ENCODE measurements around the gene PCYOX1L.

Gene PCYOX1L

GRCh38 chr5:149357370-149358293 lies at the start of gene PCYOX1L:
TSS of gene PCYOX1L (plus strand) at chr5:149358046. CDS start at chr5:149358069, 23 bp downstream.
- H3K9me3 Mint-ChIP-seq, result no peaks in the 10 kb centered on the region
- peaks cover 32% of the 10 kb centered on the region for H3K4me1 Mint-ChIP-seq (ENCODE audit: low read depth)
- peak within 1 kb of the TSS; percentile 83 for H3K27ac Mint-ChIP-seq
- H3K36me3 Mint-ChIP-seq (ENCODE audit: low read depth), result peaks cover 33% of the 10 kb centered on the region
- no peaks in the 10 kb centered on the region for H3K27me3 Mint-ChIP-seq
- H3K4me3 Mint-ChIP-seq, result peak within 1 kb of the TSS; percentile 94
- intact Hi-C loops (cut with micrococcal nuclease), result loop anchor here (2.0 kb wide), 1 partner anchor 13 kb away; the partner anchor contains the start of gene GRPEL2

DNA sequence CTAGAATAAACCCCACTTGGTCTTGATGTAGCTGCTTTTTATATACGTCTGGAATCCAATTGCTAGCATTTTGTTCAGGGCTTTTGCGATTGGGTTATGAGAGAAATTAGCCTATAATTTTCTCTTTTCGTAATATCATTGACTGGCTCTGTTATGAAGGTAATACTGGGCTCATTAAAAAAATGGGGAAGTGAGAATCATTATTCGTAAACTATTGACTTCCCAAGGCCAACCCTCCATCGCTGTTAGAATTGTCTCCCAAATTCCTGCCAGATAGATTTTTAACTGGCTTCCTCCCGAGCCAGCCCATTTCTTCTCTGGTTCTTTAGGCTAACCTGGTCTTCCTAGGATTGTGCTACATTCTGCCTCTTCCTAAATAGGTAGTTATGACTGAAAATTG lies 48.5 kb upstream of the PCYOX1L start:
- Mint-ChIP-seq H3K4me3 (no peak overlapping the region), H3K36me3 (ENCODE audit: low read depth) (no peaks in the 10 kb centered on the region), H3K4me1 (ENCODE audit: low read depth) (peaks cover 4% of the 10 kb centered on the region), H3K27me3 (peaks cover 12% of the 10 kb centered on the region), H3K27ac (no peak overlapping the region), H3K9me3 (no peaks in the 10 kb centered on the region)
- intact Hi-C loops (cut with micrococcal nuclease), result no loop called here

- Mint-ChIP-seq H3K4me1 (ENCODE audit: low read depth) (peaks cover 4% of the 10 kb centered on the region), H3K36me3 (ENCODE audit: low read depth) (no peaks in the 10 kb centered on the region), H3K4me3 (no peak overlapping the region), H3K27ac (no peak overlapping the region), H3K9me3 (no peaks in the 10 kb centered on the region), H3K27me3 (peaks cover 9% of the 10 kb centered on the region)
- intact Hi-C loops (cut with micrococcal nuclease), result no loop called here
These were observed 47.4 kb upstream of the PCYOX1L start for GRCh38 chr5:149310488-149310887.

- H3K27ac Mint-ChIP-seq, result no peak overlapping the region
- peaks cover 9% of the 10 kb centered on the region for H3K27me3 Mint-ChIP-seq
These were observed 46.7 kb upstream of the PCYOX1L start for GRCh38 chr5:149310947-149311658.

GRCh38 chr5:149313151-149313841 lies 44.5 kb upstream of the PCYOX1L start:
- intact Hi-C loops (cut with micrococcal nuclease), result no loop called here
- no peaks in the 10 kb centered on the region for H3K36me3 Mint-ChIP-seq (ENCODE audit: low read depth)
- H3K4me3 Mint-ChIP-seq, result no peak overlapping the region
- peaks cover 8% of the 10 kb centered on the region for H3K27me3 Mint-ChIP-seq
- H3K4me1 Mint-ChIP-seq (ENCODE audit: low read depth), result peaks cover 4% of the 10 kb centered on the region
- no peaks in the 10 kb centered on the region for H3K9me3 Mint-ChIP-seq
- no peak overlapping the region for H3K27ac Mint-ChIP-seq

More at GRCh38 chr5:149310947-149311658, 46.7 kb upstream of the PCYOX1L start:
- Mint-ChIP-seq H3K4me1 (ENCODE audit: low read depth) (peaks cover 4% of the 10 kb centered on the region), H3K4me3 (no peak overlapping the region), H3K9me3 (no peaks in the 10 kb centered on the region), H3K36me3 (ENCODE audit: low read depth) (no peaks in the 10 kb centered on the region)
- intact Hi-C loops (cut with micrococcal nuclease), result no loop called here

DNA sequence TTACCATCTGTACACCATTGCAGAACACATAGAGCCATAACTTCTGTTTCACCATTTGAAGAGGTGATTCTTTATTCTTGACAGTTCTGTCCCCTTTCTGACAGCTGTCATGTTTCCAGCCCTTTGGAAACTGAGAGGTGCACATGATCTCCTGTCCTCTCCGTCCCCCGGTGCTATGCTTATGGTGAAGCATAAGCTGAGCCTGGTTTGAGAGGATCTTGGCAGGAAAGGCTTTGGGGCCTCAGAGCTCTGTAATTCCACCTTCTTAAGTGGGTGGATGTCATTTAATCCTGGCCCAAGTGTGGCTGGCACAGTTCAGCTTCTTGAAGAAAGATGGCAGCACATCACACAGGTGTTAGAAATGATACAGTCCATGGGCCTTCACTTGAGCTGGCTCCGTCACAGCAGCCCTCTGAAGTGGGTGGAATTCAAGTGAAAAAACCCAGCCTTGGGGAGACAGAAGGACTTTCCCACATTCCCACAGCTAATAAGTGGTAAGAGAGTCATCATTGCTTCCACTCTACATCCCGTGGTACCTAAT lies 43.2 kb upstream of the PCYOX1L start:
- intact Hi-C loops (cut with micrococcal nuclease), result loop anchor here (5.0 kb wide), 1 partner anchor 118 kb away; no protein-coding TSS in a partner anchor
- peaks cover 3% of the 10 kb centered on the region for H3K4me1 Mint-ChIP-seq (ENCODE audit: low read depth)
- peaks cover 6% of the 10 kb centered on the region for H3K27me3 Mint-ChIP-seq
- no peak overlapping the region for H3K4me3 Mint-ChIP-seq
- no peak overlapping the region for H3K27ac Mint-ChIP-seq
- no peaks in the 10 kb centered on the region for H3K9me3 Mint-ChIP-seq
- H3K36me3 Mint-ChIP-seq (ENCODE audit: low read depth), result no peaks in the 10 kb centered on the region

- Mint-ChIP-seq H3K36me3 (ENCODE audit: low read depth) (no peaks in the 10 kb centered on the region), H3K9me3 (no peaks in the 10 kb centered on the region), H3K4me1 (ENCODE audit: low read depth) (no peaks in the 10 kb centered on the region), H3K4me3 (no peak overlapping the region), H3K27me3 (peaks cover 1% of the 10 kb centered on the region), H3K27ac (no peak overlapping the region)
- intact Hi-C loops (cut with micrococcal nuclease), result loop anchor here (2.0 to 5.0 kb wide), 2 partner anchors 117 to 249 kb away; no protein-coding TSS in a partner anchor
These were observed 42.1 kb upstream of the PCYOX1L start for GRCh38 chr5:149315753-149316152.

DNA sequence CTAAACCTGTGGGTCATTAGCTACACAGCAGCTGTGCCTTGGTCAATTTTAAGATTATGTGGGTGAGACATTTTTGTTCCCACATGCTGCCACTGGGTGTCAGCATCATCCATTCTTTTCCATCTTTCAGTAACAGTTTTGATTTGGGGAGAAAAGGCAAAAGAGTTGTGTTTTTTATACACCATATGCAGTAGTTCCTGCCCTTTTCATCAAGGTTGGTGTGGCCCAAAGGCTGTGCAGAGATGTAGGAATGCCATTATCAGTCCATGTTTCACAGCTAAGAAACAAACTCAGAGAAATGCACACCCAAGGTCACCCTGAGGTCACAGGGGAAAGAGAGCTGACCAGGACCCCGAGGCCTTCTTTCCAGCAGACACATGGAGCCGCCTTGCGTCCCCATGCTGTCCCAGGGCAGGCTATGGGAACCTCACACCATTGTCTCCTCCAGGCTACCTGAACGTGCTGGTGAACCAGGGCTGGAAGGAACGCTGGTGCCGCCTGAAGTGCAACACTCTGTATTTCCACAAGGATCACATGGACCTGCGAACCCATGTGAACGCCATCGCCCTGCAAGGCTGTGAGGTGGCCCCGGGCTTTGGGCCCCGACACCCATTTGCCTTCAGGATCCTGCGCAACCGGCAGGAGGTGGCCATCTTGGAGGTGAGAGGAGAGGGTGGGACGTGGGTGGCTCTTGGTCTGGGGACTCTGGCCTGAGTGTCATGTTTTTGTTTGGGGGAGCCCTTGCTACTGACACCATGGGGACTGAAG lies 40.4 kb upstream of the PCYOX1L start:
- Mint-ChIP-seq H3K4me3 (no peak overlapping the region), H3K27me3 (peaks cover 1% of the 10 kb centered on the region), H3K9me3 (no peaks in the 10 kb centered on the region), H3K4me1 (ENCODE audit: low read depth) (no peaks in the 10 kb centered on the region), H3K36me3 (ENCODE audit: low read depth) (no peaks in the 10 kb centered on the region), H3K27ac (no peak overlapping the region)
- intact Hi-C loops (cut with micrococcal nuclease), result loop anchor here (1.0 to 5.0 kb wide), 3 partner anchors 54 to 247 kb away; no protein-coding TSS in a partner anchor

DNA sequence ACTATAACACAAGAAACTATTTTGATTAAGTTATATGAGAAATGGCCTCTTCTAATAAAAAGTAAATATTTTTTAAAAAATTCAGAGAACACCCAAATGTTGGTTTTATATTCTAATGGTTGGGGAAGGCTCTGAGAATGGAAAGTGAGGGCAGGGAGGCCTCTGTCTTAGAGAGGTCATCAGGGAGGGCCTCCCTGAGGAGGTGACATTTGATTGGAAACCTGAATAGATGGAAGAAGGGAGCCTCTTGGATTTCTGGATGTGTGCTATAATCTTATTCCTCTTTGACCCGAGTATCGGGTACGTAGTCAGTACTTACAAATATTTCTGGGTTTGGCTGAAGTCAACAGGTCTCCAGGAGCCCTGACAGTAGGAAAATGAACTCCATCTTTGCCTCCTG lies 38.7 kb upstream of the PCYOX1L start:
- intact Hi-C loops (cut with micrococcal nuclease), result loop anchor here (5.0 kb wide), 1 partner anchor 113 kb away; no protein-coding TSS in a partner anchor
- Mint-ChIP-seq H3K4me3 (no peak overlapping the region), H3K9me3 (no peaks in the 10 kb centered on the region)

GRCh38 chr5:149320791-149321330 lies 37.0 kb upstream of the PCYOX1L start:
- Mint-ChIP-seq H3K27ac (no peak overlapping the region), H3K36me3 (ENCODE audit: low read depth) (no peaks in the 10 kb centered on the region), H3K27me3 (no peaks in the 10 kb centered on the region), H3K9me3 (no peaks in the 10 kb centered on the region), H3K4me1 (ENCODE audit: low read depth) (no peaks in the 10 kb centered on the region), H3K4me3 (no peak overlapping the region)
- intact Hi-C loops (cut with micrococcal nuclease), result no loop called here

More for the DNA sequence above, 38.7 kb upstream of the PCYOX1L start:
- Mint-ChIP-seq H3K27ac (no peak overlapping the region), H3K36me3 (ENCODE audit: low read depth) (no peaks in the 10 kb centered on the region), H3K27me3 (no peaks in the 10 kb centered on the region), H3K4me1 (ENCODE audit: low read depth) (no peaks in the 10 kb centered on the region)

- intact Hi-C loops (cut with micrococcal nuclease), result no loop called here
- H3K27me3 Mint-ChIP-seq, result no peaks in the 10 kb centered on the region
- no peak overlapping the region for H3K4me3 Mint-ChIP-seq
- H3K9me3 Mint-ChIP-seq, result no peaks in the 10 kb centered on the region
- H3K27ac Mint-ChIP-seq, result no peak overlapping the region
- no peaks in the 10 kb centered on the region for H3K36me3 Mint-ChIP-seq (ENCODE audit: low read depth)
- H3K4me1 Mint-ChIP-seq (ENCODE audit: low read depth), result no peaks in the 10 kb centered on the region
These were observed 35.3 kb upstream of the PCYOX1L start for GRCh38 chr5:149322518-149322917.

DNA sequence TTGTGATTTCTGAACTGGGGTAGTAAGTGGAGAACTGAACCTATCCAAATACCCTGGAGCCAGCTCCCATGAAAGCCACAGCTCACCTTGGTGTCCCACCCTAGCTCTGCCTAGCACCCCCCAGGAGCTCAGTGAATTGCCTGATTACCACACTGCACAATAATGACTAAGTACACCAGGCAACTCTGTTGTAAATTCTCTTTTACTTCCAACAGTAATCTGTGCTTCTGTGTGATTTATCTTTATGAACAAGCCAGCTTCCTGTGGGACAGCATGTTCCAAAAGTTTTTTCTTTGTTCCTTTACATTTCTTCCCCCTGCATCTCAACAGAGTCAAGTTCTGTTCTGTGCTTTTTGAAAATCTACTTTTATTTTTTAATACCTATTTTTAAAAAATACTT lies 34.6 kb upstream of the PCYOX1L start:
- Mint-ChIP-seq H3K36me3 (ENCODE audit: low read depth) (no peaks in the 10 kb centered on the region), H3K27me3 (no peaks in the 10 kb centered on the region), H3K4me1 (ENCODE audit: low read depth) (no peaks in the 10 kb centered on the region), H3K27ac (no peak overlapping the region), H3K9me3 (no peaks in the 10 kb centered on the region), H3K4me3 (no peak overlapping the region)
- intact Hi-C loops (cut with micrococcal nuclease), result no loop called here
